ENCODE results near the gene TTBK2. TPM values are rescaled to one million over a fixed set of nuclear protein-coding genes. Genes with fewer than 3 reads are reported as not detected.
"Not testable (repeated sequence)": the region's sequence is repeated elsewhere in the genome, so short reads cannot be mapped to it uniquely, and the experiment has no call there.

Gene TTBK2
- total RNA-seq (10 to 100 TPM; 13.0 to 15.4 TPM), polyA plus RNA-seq (ENCODE audit: insufficient read length in 6 of 6) (10 to 100 TPM; 12.4 to 15.8 (median 13.8) TPM)
- long read RNA-seq, donor 1, full-length matches to known transcripts: 1 of 1 reads
- long read RNA-seq, donor 1, partial matches to known transcripts: 0 of 1 reads
- long read RNA-seq, donor 1, other reads (novel, unspliced or antisense): 0 of 1 reads
- long read RNA-seq, donor 2, full-length matches to known transcripts: 1 of 6 reads
- long read RNA-seq, donor 2, partial matches to known transcripts: 5 of 6 reads
- long read RNA-seq, donor 2, other reads (novel, unspliced or antisense): 0 of 6 reads
- long read RNA-seq, donor 3, full-length matches to known transcripts: 1 of 1 reads
- long read RNA-seq, donor 3, partial matches to known transcripts: 0 of 1 reads
- long read RNA-seq, donor 3, other reads (novel, unspliced or antisense): 0 of 1 reads
- long read RNA-seq, donor 4, partial matches to known transcripts: 0 of 1 reads
- long read RNA-seq, donor 4, other reads (novel, unspliced or antisense): 1 of 1 reads
- long read RNA-seq, donor 5: 0 reads
- long read RNA-seq, donor 6: 0 reads
- long read RNA-seq, donor 7, full-length matches to known transcripts: 1 of 1 reads
- long read RNA-seq, donor 7, partial matches to known transcripts: 0 of 1 reads
- long read RNA-seq, donor 7, other reads (novel, unspliced or antisense): 0 of 1 reads
- long read RNA-seq, donor 8, full-length matches to known transcripts: 1 of 1 reads
- long read RNA-seq, donor 8, partial matches to known transcripts: 0 of 1 reads
- long read RNA-seq, donor 8, other reads (novel, unspliced or antisense): 0 of 1 reads
- long read RNA-seq, donor 9: 0 reads
- long read RNA-seq, donor 10: 0 reads
- long read RNA-seq, donor 11: 0 reads
- long read RNA-seq, donor 12: 0 reads

DNA sequence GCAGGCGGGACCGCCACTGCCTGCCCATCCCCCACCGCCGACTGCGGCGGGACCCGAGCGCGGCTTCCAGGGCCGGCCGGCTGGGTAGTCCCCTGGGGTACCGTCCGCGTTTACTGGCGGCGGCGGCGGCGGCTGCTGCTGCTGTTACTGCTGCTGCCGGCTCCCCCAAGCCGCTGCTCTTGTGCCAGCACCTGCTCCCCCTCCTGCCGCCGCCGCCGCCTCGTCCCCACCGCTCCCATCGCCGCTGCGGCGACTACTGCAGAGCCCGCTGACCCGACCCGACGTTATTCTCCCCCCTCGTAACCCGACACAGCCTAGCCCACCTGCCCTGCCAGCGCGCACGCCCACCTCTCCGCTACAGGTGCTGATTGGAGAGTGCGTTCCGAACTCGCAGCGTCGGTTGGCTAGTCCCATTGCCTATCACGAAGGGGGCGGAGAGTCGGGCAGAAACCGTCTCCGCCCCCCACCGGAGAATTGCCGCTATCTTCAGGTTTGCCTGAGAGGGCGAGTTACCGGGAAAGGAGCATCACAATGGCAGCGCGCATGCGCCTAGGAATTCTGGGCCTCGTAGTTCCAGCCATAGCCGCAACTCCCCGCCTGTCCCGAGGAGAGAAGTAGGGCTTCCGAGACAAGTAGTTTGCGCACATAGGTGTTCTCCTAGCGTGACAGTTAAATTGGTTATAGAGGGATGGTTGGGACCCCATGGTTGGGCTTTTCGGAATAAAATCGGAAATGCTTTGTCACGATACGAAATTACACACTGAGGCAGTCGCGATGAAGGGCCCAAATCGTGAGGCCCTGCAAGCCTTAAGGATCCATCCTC, at the start of gene TTBK2:
Gene TTBK2 (minus strand): TSS at position 260 of the 823 bp plus-strand sequence. CDS start 42,161 bp downstream, outside the sequence.
- H3K4me1 ChIP-seq: peaks cover 8 to 27% of the 10 kb centered on the region in 2 donors
- DNase-seq: peak; percentile 97 to 99 (median 98)
- H3K27ac ChIP-seq: peak within 1 kb of the TSS; percentile 83 to 87
- no peaks in the 10 kb centered on the region for H3K9me3 ChIP-seq
- no peaks in the 10 kb centered on the region for H3K27me3 ChIP-seq
- intact Hi-C loops (cut with DNase I): loop anchor here in 1 of 2 donors (10.0 kb wide), 1 partner anchor 216 kb away; no protein-coding TSS in a partner anchor
- ATAC-seq: peak; percentile 99
- TF ChIP-seq, protein P1, sequence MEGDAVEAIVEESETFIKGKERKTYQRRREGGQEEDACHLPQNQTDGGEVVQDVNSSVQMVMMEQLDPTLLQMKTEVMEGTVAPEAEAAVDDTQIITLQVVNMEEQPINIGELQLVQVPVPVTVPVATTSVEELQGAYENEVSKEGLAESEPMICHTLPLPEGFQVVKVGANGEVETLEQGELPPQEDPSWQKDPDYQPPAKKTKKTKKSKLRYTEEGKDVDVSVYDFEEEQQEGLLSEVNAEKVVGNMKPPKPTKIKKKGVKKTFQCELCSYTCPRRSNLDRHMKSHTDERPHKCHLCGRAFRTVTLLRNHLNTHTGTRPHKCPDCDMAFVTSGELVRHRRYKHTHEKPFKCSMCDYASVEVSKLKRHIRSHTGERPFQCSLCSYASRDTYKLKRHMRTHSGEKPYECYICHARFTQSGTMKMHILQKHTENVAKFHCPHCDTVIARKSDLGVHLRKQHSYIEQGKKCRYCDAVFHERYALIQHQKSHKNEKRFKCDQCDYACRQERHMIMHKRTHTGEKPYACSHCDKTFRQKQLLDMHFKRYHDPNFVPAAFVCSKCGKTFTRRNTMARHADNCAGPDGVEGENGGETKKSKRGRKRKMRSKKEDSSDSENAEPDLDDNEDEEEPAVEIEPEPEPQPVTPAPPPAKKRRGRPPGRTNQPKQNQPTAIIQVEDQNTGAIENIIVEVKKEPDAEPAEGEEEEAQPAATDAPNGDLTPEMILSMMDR (IDR thresholded peaks at IDR 0.05): peak in 1 of 2 donors; percentile 36
- H3K4me3 ChIP-seq: peak within 1 kb of the TSS; percentile 91 to 97
- no peaks in the 10 kb centered on the region for H3K36me3 ChIP-seq

DNA sequence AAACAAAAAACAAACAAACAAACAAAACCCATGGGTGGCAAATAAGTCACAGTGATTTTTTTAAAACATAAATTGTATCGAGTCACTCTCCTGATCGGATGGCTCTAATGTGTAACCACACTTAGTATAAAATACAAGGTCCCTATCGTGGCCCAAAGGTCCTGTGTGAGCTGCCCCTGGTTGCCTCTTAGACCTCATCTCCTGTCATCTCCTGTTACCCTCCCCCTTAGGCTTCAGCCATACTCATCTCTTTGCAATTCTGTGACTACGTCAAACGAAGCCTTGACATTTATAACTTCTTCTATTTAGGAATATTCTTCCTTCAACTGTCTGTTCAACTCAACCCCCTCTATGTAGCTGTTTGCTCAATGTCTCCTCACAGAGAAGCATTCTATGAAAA, 43.9 kb upstream of the TTBK2 start:
- Histone ChIP-seq H3K27ac (no peak overlapping the region), H3K9me3 (no peaks in the 10 kb centered on the region), H3K36me3 (peaks cover 0 to 99% of the 10 kb centered on the region in 2 donors), H3K4me3 (no peak overlapping the region), H3K4me1 (no peaks in the 10 kb centered on the region), H3K27me3 (no peaks in the 10 kb centered on the region)
- ATAC-seq (no peak), DNase-seq (no peak)
- intact Hi-C loops (cut with DNase I): no loop called here
- TF ChIP-seq, protein P1 (IDR thresholded peaks at IDR 0.05): no peak

DNA sequence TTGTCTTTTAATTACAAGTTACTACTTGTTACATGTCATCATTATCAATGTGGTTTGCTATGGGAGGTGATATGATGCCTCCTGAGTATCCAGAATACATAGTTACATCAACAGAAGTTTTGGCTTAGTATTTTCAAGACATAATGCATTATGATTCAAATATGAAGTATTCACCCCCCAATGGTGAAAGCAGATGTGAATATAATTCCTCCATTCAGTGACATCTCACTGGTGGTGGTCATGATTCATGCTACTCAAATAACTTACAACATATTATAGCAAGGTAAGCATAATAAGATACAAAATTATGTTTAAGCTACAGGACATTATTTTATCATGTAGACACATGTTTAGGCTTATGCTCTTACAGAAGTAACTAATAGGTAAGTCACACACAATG, 34.9 kb upstream of the TTBK2 start:
- Histone ChIP-seq H3K9me3 (no peaks in the 10 kb centered on the region), H3K27me3 (no peaks in the 10 kb centered on the region), H3K4me3 (no peak overlapping the region), H3K4me1 (no peaks in the 10 kb centered on the region), H3K36me3 (peaks cover 0 to 89% of the 10 kb centered on the region in 2 donors), H3K27ac (no peak overlapping the region)
- TF ChIP-seq, protein P1 (IDR thresholded peaks at IDR 0.05): no peak
- intact Hi-C loops (cut with DNase I): no loop called here
- ATAC-seq: no peak
- no peak for DNase-seq

DNA sequence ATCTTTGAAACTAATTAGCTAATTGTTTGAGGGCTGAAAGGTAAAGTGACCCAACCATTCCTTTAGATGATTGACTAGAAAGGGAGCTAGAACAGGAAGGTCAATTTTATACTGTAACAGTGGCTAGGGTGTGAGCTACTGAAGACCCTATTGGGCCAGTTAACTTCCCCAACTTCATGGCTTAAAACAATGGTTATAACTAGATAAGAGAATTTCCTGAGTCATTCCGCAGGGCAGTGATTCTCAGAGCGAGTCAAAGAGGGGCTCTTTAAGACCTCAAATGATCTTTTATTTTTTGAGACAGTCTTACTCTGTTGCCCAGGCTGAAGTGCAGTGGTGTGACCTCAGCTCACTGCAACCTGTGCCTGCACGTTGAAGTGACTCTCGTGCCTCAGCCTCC, 33.7 kb upstream of the TTBK2 start:
- TF ChIP-seq, protein P1 (IDR thresholded peaks at IDR 0.05): no peak
- Histone ChIP-seq H3K36me3 (peaks cover 0 to 89% of the 10 kb centered on the region in 2 donors), H3K27me3 (no peaks in the 10 kb centered on the region), H3K27ac (no peak overlapping the region), H3K4me1 (no peaks in the 10 kb centered on the region), H3K4me3 (no peak overlapping the region), H3K9me3 (no peaks in the 10 kb centered on the region)
- no peak for ATAC-seq
- DNase-seq: no peak
- intact Hi-C loops (cut with DNase I): no loop called here

DNA sequence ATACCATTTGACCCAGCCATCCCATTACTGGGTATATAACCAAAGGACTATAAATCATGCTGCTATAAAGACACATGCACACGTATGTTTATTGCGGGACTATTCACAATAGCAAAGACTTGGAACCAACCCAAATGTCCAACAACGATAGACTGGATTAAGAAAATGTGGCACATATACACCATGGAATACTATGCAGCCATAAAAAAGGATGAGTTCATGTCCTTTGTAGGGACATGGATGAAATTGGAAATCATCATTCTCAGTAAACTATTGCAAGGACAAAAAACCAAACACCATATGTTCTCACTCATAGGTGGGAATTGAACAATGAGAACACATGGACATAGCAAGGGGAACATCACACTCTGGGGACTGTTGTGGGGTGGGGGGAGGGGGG, 28.3 kb upstream of the TTBK2 start:
- intact Hi-C loops (cut with DNase I); H3K27ac ChIP-seq; H3K4me3 ChIP-seq; ATAC-seq; H3K4me1 ChIP-seq; H3K9me3 ChIP-seq; H3K27me3 ChIP-seq; DNase-seq: not testable (repeated sequence)
- H3K36me3 ChIP-seq: peaks cover 0 to 78% of the 10 kb centered on the region in 2 donors

Data from left lung (tissue), 14 donors.